Lower leg skin (tissue), 4 donors: ENCODE results near the gene MYLK4. TPM values are rescaled to one million over a fixed set of nuclear protein-coding genes. Genes with fewer than 3 reads are reported as not detected.

Experiments used
- DNase-seq, 2 donors: peaks; one replicate each; pipeline ENCODE4 v3.0.0-alpha.2; 2019; ENCODE audit warnings: low spot score in 2 of 2
- H3K4me3 ChIP-seq: fragments of 200-600 bp; sonication (generic); 2 replicates; pipeline ENCODE4 v1.5.1; 2017; ENCODE audit warnings: mild to moderate bottlenecking, low read depth; ENCODE audit not compliant: poor library complexity, severe bottlenecking
- CTCF ChIP-seq, 3 donors: fragments of 450-650 bp; IDR thresholded peaks; one replicate each; pipeline ENCODE4 v1.5.1; 2016; ENCODE audit warnings: antibody characterized with exemption in 3 of 3, mild to moderate bottlenecking in 3 of 3, moderate library complexity in 2 of 3
- POLR2A ChIP-seq, 2 donors: fragments of 450-650 bp; IDR thresholded peaks; one replicate each; pipeline ENCODE4 v1.6.1; 2016 to 2017; ENCODE audit warnings: antibody characterized with exemption in 2 of 2, mild to moderate bottlenecking in 1 of 2, moderate library complexity in 1 of 2
- WGBS, 2 donors: methylation state at CpG; one replicate each; pipeline ENCODE4 v1.1.5; 2018; 5-methylcytosine and 5-hydroxymethylcytosine counted together
- intact Hi-C: fragments of 100-400 bp; cut with DNase I; formaldehyde crosslinking; loops from one replicate; pipeline ENCODE4 v1.15.0; 2023; ENCODE audit warnings: low total_unique reads
- total RNA-seq, 4 donors: library from RNA; depleted of rRNA; stranded (reverse); fragments of >200 nt; gene quantifications; one replicate each; pipeline ENCODE4 v1.1.0, GENCODE V29; 2016

The MYLK4 gene
- total RNA-seq, 4 donors from 2014 or later = 0.97 to 3.8 (median 2.5) TPM

GRCh38 chr6:2782825-2783187 is 32.1 kb upstream of the MYLK4 start:
- intact Hi-C loops = no loop called here

GRCh38 chr6:2782356-2782708 is 31.6 kb upstream of the MYLK4 start:
- 82 to 88% methylated on average over 9 of the region's 9 CpGs for WGBS, 2 donors
- TF ChIP-seq CTCF (IDR thresholded peaks at IDR 0.05) = no peak
- TF ChIP-seq POLR2A (IDR thresholded peaks at IDR 0.05) = no peak
- intact Hi-C loops = no loop called here
- H3K4me3 ChIP-seq = no peak overlapping the region
- no peak for DNase-seq

More at GRCh38 chr6:2782825-2783187, 32.1 kb upstream of the MYLK4 start:
- TF ChIP-seq POLR2A (IDR thresholded peaks at IDR 0.05) = no peak
- no peak for TF ChIP-seq CTCF (IDR thresholded peaks at IDR 0.05)
- WGBS, 2 donors = 84 to 90% methylated on average over 10 of the region's 10 CpGs
- no peak for DNase-seq
- no peak overlapping the region for H3K4me3 ChIP-seq

GRCh38 chr6:2781685-2782355 is 31.1 kb upstream of the MYLK4 start:
- H3K4me3 ChIP-seq = no peak overlapping the region
- no peak for DNase-seq
- TF ChIP-seq CTCF (IDR thresholded peaks at IDR 0.05) (no peak), POLR2A (IDR thresholded peaks at IDR 0.05) (no peak)
- WGBS, 2 donors = 90 to 91% methylated on average over 6 to 7 of the region's 7 CpGs
- intact Hi-C loops = no loop called here

- intact Hi-C loops = no loop called here
- WGBS, 2 donors = 91% methylated on average over 9 of the region's 9 CpGs
- DNase-seq = no peak
- TF ChIP-seq CTCF (IDR thresholded peaks at IDR 0.05) = no peak
- no peak for TF ChIP-seq POLR2A (IDR thresholded peaks at IDR 0.05)
- H3K4me3 ChIP-seq = no peak overlapping the region
Measured at GRCh38 chr6:2780102-2780737, 29.5 kb upstream of the MYLK4 start.

GRCh38 chr6:2777249-2777648 is 26.5 kb upstream of the MYLK4 start:
- DNase-seq = no peak
- WGBS, 2 donors = 90 to 97% methylated on average over 3 of the region's 3 CpGs
- no peak overlapping the region for H3K4me3 ChIP-seq
- TF ChIP-seq CTCF (IDR thresholded peaks at IDR 0.05) = no peak
- TF ChIP-seq POLR2A (IDR thresholded peaks at IDR 0.05) = no peak
- intact Hi-C loops = no loop called here
